HG03025 (cell line): ENCODE data around the gene ISOC1.

Experiments used
- ATAC-seq: cut with Tn5 transposase; IDR thresholded peaks from one replicate; pipeline ENCODE4 v1.9.1; 2021; ENCODE audit warnings: mild to moderate bottlenecking, moderate library complexity; ENCODE audit not compliant: unreplicated experiment, low FRiP score

The ISOC1 gene

GRCh38 chr5:129094087-129094923 lies at the start of gene ISOC1:
TSS of gene ISOC1 (plus strand) at chr5:129094749. CDS start at chr5:129094767, 18 bp downstream.
- ATAC-seq = peak; percentile 92

GRCh38 chr5:129046151-129046550 lies 48.4 kb upstream of the ISOC1 start:
- no peak for ATAC-seq

- ATAC-seq = no peak
These were observed 46.0 kb upstream of the ISOC1 start for GRCh38 chr5:129048509-129048908.

- ATAC-seq = no peak
These were observed 45.3 kb upstream of the ISOC1 start for GRCh38 chr5:129049126-129049799.

GRCh38 chr5:129051283-129051682 lies 43.3 kb upstream of the ISOC1 start:
- no peak for ATAC-seq

- ATAC-seq = no peak
These were observed 41.1 kb upstream of the ISOC1 start for GRCh38 chr5:129053438-129053837.

- ATAC-seq = no peak
These were observed 37.2 kb upstream of the ISOC1 start for GRCh38 chr5:129057329-129057728.

- no peak for ATAC-seq
These were observed 32.7 kb upstream of the ISOC1 start for GRCh38 chr5:129061849-129062248.

- ATAC-seq = no peak
These were observed 31.0 kb upstream of the ISOC1 start for GRCh38 chr5:129063483-129064113.

GRCh38 chr5:129065721-129066120 lies 28.8 kb upstream of the ISOC1 start:
- ATAC-seq = no peak

GRCh38 chr5:129067745-129068144 lies 26.8 kb upstream of the ISOC1 start:
- no peak for ATAC-seq

GRCh38 chr5:129069292-129069691 lies 25.3 kb upstream of the ISOC1 start:
- ATAC-seq = peak; percentile 94

GRCh38 chr5:129073111-129073510 lies 21.4 kb upstream of the ISOC1 start:
- no peak for ATAC-seq

- ATAC-seq = no peak
These were observed 19.6 kb upstream of the ISOC1 start for GRCh38 chr5:129074903-129075302.

GRCh38 chr5:129077433-129078075 lies 17.0 kb upstream of the ISOC1 start:
- no peak for ATAC-seq

- ATAC-seq = no peak
These were observed 16.3 kb upstream of the ISOC1 start for GRCh38 chr5:129078247-129078646.

GRCh38 chr5:129078660-129079059 lies 15.9 kb upstream of the ISOC1 start:
- no peak for ATAC-seq

- no peak for ATAC-seq
These were observed 15.1 kb upstream of the ISOC1 start for GRCh38 chr5:129079496-129079895.

- no peak for ATAC-seq
These were observed 13.8 kb upstream of the ISOC1 start for GRCh38 chr5:129080766-129081165.

- no peak for ATAC-seq
These were observed 12.1 kb upstream of the ISOC1 start for GRCh38 chr5:129082225-129083136.
